ENCODE measurements around the gene KCNJ5.

DNA sequence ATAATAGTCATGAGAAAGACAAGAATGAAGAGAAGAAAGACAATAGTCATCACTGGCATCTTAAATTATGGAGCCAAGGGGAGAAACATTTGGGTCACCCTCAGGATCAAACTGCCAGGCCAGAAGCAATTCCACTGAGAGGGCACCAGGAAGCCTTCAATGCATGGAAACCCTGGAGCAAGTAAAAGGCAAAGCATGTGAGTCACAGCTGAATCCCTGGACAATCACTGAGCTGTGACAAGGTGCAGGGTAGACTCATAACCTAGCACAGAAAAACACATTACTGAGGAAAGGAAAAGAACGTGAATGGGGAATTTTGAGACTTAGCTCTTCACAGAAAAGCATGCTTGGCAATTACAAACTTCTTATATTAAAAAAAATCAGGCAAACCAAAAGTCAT, 25.7 kb upstream of the KCNJ5 start:
- TF ChIP-seq, protein P1, sequence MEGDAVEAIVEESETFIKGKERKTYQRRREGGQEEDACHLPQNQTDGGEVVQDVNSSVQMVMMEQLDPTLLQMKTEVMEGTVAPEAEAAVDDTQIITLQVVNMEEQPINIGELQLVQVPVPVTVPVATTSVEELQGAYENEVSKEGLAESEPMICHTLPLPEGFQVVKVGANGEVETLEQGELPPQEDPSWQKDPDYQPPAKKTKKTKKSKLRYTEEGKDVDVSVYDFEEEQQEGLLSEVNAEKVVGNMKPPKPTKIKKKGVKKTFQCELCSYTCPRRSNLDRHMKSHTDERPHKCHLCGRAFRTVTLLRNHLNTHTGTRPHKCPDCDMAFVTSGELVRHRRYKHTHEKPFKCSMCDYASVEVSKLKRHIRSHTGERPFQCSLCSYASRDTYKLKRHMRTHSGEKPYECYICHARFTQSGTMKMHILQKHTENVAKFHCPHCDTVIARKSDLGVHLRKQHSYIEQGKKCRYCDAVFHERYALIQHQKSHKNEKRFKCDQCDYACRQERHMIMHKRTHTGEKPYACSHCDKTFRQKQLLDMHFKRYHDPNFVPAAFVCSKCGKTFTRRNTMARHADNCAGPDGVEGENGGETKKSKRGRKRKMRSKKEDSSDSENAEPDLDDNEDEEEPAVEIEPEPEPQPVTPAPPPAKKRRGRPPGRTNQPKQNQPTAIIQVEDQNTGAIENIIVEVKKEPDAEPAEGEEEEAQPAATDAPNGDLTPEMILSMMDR (IDR thresholded peaks at IDR 0.05), result no peak
- TF ChIP-seq POLR2A (IDR thresholded peaks at IDR 0.05), result no peak
